ENCODE results near the gene PTF1A.

PTF1A gene

DNA sequence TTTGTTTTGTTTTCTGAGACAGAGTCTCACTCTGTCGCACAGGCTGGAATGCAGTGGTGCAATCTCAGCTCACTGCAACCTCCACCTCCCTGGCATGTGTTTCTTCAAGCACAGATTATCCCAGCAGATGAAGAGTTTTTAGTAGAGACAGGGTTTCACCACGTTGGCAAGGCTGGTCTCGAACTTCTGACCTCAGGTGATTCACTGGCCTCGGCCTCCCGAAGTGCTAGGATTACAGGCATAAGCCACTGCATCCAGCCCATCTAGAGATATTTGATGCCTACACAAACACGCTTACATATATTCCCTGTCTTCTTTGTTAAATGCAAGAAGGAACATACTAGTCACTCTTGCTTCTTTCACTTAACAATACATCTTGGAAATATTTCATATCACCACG is 5.9 kb upstream of the PTF1A start:
- H3K4me3 ChIP-seq (ENCODE audit: control insufficient read depth, low read depth, low read length), result no peak overlapping the region
- TF ChIP-seq, protein P1, sequence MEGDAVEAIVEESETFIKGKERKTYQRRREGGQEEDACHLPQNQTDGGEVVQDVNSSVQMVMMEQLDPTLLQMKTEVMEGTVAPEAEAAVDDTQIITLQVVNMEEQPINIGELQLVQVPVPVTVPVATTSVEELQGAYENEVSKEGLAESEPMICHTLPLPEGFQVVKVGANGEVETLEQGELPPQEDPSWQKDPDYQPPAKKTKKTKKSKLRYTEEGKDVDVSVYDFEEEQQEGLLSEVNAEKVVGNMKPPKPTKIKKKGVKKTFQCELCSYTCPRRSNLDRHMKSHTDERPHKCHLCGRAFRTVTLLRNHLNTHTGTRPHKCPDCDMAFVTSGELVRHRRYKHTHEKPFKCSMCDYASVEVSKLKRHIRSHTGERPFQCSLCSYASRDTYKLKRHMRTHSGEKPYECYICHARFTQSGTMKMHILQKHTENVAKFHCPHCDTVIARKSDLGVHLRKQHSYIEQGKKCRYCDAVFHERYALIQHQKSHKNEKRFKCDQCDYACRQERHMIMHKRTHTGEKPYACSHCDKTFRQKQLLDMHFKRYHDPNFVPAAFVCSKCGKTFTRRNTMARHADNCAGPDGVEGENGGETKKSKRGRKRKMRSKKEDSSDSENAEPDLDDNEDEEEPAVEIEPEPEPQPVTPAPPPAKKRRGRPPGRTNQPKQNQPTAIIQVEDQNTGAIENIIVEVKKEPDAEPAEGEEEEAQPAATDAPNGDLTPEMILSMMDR (IDR thresholded peaks at IDR 0.05; ENCODE audit: control insufficient read depth, insufficient read depth, low read depth, low read length, missing control alignments), result no peak
- no peak for DNase-seq (ENCODE audit: low read depth)

DNA sequence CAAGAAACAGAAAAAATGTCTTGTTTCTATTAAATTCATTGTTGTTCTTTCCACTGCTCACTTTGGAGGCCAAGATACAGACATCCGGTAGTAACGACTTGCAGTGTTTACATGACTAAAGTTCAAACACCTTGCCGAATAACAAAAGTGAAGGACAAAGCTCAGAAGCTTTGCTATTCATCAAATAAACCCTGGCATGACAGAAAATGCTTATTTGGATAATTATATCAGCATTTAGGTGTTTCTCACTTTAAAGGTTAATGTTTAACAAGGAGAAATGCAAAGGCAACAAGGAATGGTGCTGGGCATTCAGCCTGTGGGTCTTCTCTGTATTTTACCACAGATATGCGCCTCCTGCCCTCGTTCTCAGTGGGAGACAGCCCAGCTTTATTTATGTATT is 5.4 kb upstream of the PTF1A start:
- no peak overlapping the region for H3K4me3 ChIP-seq (ENCODE audit: control insufficient read depth, low read depth, low read length)
- no peak for DNase-seq (ENCODE audit: low read depth)
- TF ChIP-seq, protein P1 (IDR thresholded peaks at IDR 0.05; ENCODE audit: control insufficient read depth, insufficient read depth, low read depth, low read length, missing control alignments), result no peak

DNA sequence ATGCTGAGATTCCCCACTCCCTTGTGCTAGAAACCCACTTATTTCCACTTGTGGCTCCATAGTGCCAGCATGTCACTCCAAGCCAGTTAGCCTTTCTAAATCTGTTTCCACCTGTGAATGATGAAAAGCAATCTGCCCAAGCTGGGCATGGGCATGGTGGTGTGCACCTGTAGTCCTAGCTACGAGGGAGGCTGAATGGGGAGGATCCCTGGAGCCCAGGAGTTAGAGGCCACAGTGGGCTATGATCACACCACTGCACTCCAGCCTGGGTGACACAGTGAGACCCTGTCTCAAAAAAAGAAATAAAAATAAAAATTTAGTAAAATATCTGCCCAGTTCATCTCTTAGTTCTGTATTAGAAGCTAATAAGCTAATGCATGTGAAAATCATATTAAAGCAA is 5.0 kb upstream of the PTF1A start:
- TF ChIP-seq, protein P1 (IDR thresholded peaks at IDR 0.05; ENCODE audit: control insufficient read depth, insufficient read depth, low read depth, low read length, missing control alignments), result no peak
- no peak overlapping the region for H3K4me3 ChIP-seq (ENCODE audit: control insufficient read depth, low read depth, low read length)
- DNase-seq (ENCODE audit: low read depth), result no peak

DNA sequence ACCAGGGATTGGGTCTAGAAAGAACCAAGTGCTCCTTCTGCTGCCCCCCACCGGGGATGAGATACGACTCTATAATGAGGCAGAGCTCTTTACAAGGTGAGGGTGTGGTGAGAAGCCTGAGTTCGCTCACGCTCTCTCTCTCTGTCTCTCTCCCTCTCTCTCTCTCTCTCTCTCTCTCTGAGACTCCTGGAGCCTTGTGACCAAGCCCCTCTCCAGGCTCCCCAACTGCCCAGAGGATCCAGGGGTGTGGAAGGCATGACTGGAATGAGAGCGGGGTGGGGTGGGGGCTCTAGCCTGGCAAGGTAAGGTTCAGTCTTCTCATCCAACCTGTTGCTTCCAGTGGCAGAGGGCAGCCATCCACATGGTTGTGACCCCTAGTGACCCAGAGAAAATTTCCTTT is 3.1 kb upstream of the PTF1A start:
- no peak for DNase-seq (ENCODE audit: low read depth)
- TF ChIP-seq, protein P1 (IDR thresholded peaks at IDR 0.05; ENCODE audit: control insufficient read depth, insufficient read depth, low read depth, low read length, missing control alignments), result no peak
- no peak overlapping the region for H3K4me3 ChIP-seq (ENCODE audit: control insufficient read depth, low read depth, low read length)

DNA sequence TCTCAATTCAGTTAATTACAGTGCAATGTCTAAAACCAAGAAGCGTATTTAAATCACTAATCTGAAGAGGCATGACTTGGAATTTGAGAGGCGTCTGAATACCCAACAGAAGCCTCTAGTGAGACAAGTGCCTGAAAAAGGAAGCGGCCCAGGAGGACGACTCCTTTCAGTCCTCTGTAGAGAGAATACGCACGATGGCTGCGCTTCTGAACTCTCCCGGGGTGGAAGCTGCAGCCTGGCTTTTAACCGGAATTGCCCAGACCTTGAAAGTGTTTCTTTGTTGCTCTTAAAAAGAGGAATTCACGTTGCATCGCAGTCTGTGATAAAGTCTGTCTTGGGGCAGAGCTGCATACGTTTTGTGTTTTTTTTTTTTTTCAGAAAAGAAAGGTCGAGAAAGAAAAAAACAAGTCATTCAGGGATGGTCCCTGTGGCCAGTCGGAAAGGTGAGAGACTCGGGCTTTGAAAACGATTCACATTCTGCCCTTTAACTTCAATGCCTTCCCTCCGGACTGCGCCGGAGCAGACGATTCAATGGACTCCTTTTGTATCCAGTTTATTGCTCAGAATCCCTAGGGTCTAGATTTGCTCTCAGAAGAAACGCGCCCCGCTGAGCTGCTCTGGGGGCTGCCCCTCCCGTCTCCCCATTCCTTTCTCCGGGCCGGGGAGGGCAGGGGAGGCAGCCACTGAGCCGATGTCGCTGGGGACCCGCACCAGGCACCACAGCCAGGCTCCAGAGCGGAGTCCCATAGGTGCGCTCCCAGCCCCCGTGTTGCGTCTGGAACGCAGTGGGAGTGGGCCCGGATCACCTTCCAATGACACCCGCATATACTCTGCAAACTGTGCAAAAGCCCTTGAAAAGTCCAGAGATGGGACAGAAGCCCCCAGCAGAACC is 994 bp upstream of the PTF1A start:
- DNase-seq (ENCODE audit: low read depth), result no peak

DNA sequence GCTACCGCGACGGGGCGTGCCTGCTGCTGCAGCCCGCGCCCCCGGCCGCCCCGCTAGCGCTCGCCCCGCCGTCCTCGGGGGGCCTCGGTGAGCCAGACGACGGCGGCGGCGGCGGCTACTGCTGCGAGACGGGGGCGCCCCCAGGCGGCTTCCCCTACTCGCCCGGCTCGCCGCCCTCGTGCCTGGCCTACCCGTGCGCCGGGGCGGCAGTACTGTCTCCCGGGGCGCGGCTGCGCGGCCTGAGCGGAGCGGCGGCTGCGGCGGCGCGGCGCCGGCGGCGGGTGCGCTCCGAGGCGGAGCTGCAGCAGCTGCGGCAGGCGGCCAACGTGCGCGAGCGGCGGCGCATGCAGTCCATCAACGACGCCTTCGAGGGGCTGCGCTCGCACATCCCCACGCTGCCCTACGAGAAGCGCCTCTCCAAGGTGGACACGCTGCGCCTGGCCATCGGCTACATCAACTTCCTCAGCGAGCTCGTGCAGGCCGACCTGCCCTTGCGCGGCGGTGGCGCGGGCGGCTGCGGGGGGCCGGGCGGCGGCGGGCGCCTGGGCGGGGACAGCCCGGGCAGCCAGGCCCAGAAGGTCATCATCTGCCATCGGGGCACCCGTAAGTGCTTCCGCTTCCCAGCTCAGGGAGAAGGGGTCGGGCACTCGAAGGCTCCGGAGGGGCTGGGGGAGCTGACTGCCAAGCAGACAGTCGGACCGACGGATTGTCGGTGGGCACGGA is 761 bp downstream of the PTF1A start:
- DNase-seq (ENCODE audit: low read depth), result no peak
- H3K4me3 ChIP-seq (ENCODE audit: control insufficient read depth, low read depth, low read length), result no peak overlapping the region

More for the DNA sequence above, 994 bp upstream of the PTF1A start:
- H3K4me3 ChIP-seq (ENCODE audit: control insufficient read depth, low read depth, low read length), result no peak overlapping the region
- TF ChIP-seq, protein P1 (IDR thresholded peaks at IDR 0.05; ENCODE audit: control insufficient read depth, insufficient read depth, low read depth, low read length, missing control alignments), result no peak

More for the DNA sequence above, 761 bp downstream of the PTF1A start:
- TF ChIP-seq, protein P1 (IDR thresholded peaks at IDR 0.05; ENCODE audit: control insufficient read depth, insufficient read depth, low read depth, low read length, missing control alignments), result no peak

Measured in AG09309 (cell line).